K562 (cell line): Measurements from ENCODE around the gene TEX261. TPM values are rescaled to one million over a fixed set of nuclear protein-coding genes. Genes with fewer than 3 reads are reported as not detected.

Experiments
- ARID1B ChIP-seq: fragments of 450-650 bp; IDR thresholded peaks from 2 replicates; pipeline ENCODE4 v1.6.1; 2016; ENCODE audit warnings: antibody characterized with exemption, mild to moderate bottlenecking, inconsistent platforms
- CBFA2T2 ChIP-seq: fragments of 450-650 bp; conservative IDR thresholded peaks from 2 replicates; pipeline ENCODE4 v1.6.1; 2017; ENCODE audit warnings: mild to moderate bottlenecking
- CBFA2T3 ChIP-seq: fragments of 450-650 bp; IDR thresholded peaks from 2 replicates; pipeline ENCODE4 v1.6.1; 2017
- COPS2 ChIP-seq: fragments of 450-650 bp; conservative IDR thresholded peaks from 2 replicates; pipeline ENCODE4 v1.6.1; 2016; ENCODE audit warnings: mild to moderate bottlenecking, moderate library complexity
- CSDE1 ChIP-seq, 2 experiments: fragments of 450-650 bp; IDR thresholded peaks; 2 replicates each; pipeline ENCODE4 v1.6.1; 2016; ENCODE audit warnings: mild to moderate bottlenecking in 1 of 2
- FOSL1 ChIP-seq: fragments of 200-800 bp; sonication (Bioruptor generic); conservative IDR thresholded peaks from 2 replicates; pipeline ENCODE4 v1.6.1; 2016; ENCODE audit warnings: missing genetic modification characterization, missing compliant biosample characterization
- FOXP4 ChIP-seq: sonication (generic); formaldehyde crosslinking; IDR thresholded peaks from 2 replicates; pipeline ENCODE4 v1.8.0; 2022; ENCODE audit warnings: mild to moderate bottlenecking, missing genetic modification reagents, borderline replicate concordance
- GTF2F1 ChIP-seq: IDR thresholded peaks from 2 replicates; pipeline ENCODE4 v1.6.1; 2011; ENCODE audit warnings: low read depth, low read length, improper control_type of control experiment
- GTF3C2 ChIP-seq: IDR thresholded peaks from 3 replicates; pipeline ENCODE4 v1.6.1; 2011; ENCODE audit warnings: borderline replicate concordance, mild to moderate bottlenecking, moderate library complexity; ENCODE audit not compliant: insufficient read length; ENCODE audit errors: extremely low read depth
- JUND ChIP-seq, 2 experiments: IDR thresholded peaks; 2 replicates in 1 of 2; 3 replicates in 1 of 2; pipeline ENCODE4 v1.6.1; 2011; ENCODE audit warnings: borderline replicate concordance in 2 of 2, low read depth in 2 of 2, low read length in 2 of 2, improper control_type of control experiment in 1 of 2, missing biosample characterization in 1 of 2, missing genetic modification characterization in 1 of 2, missing genetic modification reagents in 1 of 2
- KDM5B ChIP-seq: fragments of 200-600 bp; sonication (generic); IDR thresholded peaks from 2 replicates; pipeline ENCODE4 v1.6.1; 2012; ENCODE audit warnings: low read depth, mild to moderate bottlenecking, moderate library complexity, low read length, control low read depth, inconsistent platforms; ENCODE audit not compliant: insufficient replicate concordance
- MAFG ChIP-seq: fragments of 450-650 bp; conservative IDR thresholded peaks from 2 replicates; pipeline ENCODE4 v1.6.1; 2016; ENCODE audit warnings: missing genetic modification characterization, missing compliant biosample characterization
- MCM3 ChIP-seq: fragments of 450-650 bp; IDR thresholded peaks from 2 replicates; pipeline ENCODE4 v1.6.1; 2016
- MYNN ChIP-seq, 2 experiments: sonication (generic); formaldehyde crosslinking in 1 of 2; IDR thresholded peaks; 2 replicates each; pipeline versions ENCODE4 v1.5.0 to v1.6.1; 2016 to 2020; ENCODE audit warnings: antibody characterized with exemption in 1 of 2, missing genetic modification reagents in 1 of 2
- NR4A1 ChIP-seq, 2 experiments: fragments of 250-450 bp in 1 of 2; fragments of 450-650 bp in 1 of 2; sonication (Bioruptor Pico) in 1 of 2; IDR thresholded peaks; 2 replicates each; pipeline versions ENCODE4 v1.4.0 to v1.6.1; 2016 to 2020; ENCODE audit warnings: mild to moderate bottlenecking in 2 of 2, missing compliant biosample characterization in 1 of 2, missing genetic modification characterization in 1 of 2, moderate library complexity in 1 of 2
- POLR2H ChIP-seq: IDR thresholded peaks from 2 replicates; pipeline ENCODE4 v1.6.1; 2016; ENCODE audit warnings: missing genetic modification characterization, low read depth, mild to moderate bottlenecking, control low read depth, missing compliant biosample characterization, moderate library complexity
- PRPF4 ChIP-seq: fragments of 200-400 bp; formaldehyde crosslinking; IDR thresholded peaks from one replicate; pipeline ENCODE4 v1.6.1; 2017; ENCODE audit warnings: low read length, low read depth, mild to moderate bottlenecking; ENCODE audit not compliant: insufficient read depth, poor library complexity, severe bottlenecking
- SRSF7 ChIP-seq: fragments of 200-400 bp; formaldehyde crosslinking; optimal IDR thresholded peaks from 2 replicates; pipeline ENCODE3; 2017; ENCODE audit warnings: mild to moderate bottlenecking, low read depth, low read length
- YY1 ChIP-seq, 3 experiments: IDR thresholded peaks; 2 replicates each; pipeline ENCODE4 v1.6.1; 2011; ENCODE audit warnings: low read length in 2 of 3, mild to moderate bottlenecking in 2 of 3, moderate library complexity in 2 of 3, borderline replicate concordance in 1 of 3, control low read depth in 1 of 3, low read depth in 1 of 3; ENCODE audit not compliant: insufficient read depth in 3 of 3, insufficient replicate concordance in 2 of 3, control insufficient read depth in 1 of 3, insufficient read length in 1 of 3; ENCODE audit errors: extremely low read depth in 1 of 3
- ZNF431 ChIP-seq: sonication (generic); formaldehyde crosslinking; IDR thresholded peaks from 2 replicates; pipeline ENCODE4 v1.8.0; 2022; ENCODE audit warnings: mild to moderate bottlenecking, missing genetic modification reagents
- ZNF57 ChIP-seq: fragments of 450-650 bp; formaldehyde crosslinking; IDR thresholded peaks from 2 replicates; pipeline ENCODE4 v1.4.0; 2020; ENCODE audit warnings: mild to moderate bottlenecking, moderate library complexity
- ZNF583 ChIP-seq: fragments of 250-450 bp; sonication (Bioruptor Pico); IDR thresholded peaks from 2 replicates; pipeline ENCODE4 v1.4.0; 2020
- polyA plus RNA-seq, 8 experiments: library from polyadenylated mRNA; depleted of rRNA in 4 of 8; stranded (reverse) in 5 of 8; unstranded in 3 of 8; fragments of >200 nt; fragmentation: Nextera tagmentation in 2 of 8; fragmentation: Illumina TruSeq in 1 of 8; extraction: Ambion mirVana in 2 of 8; extraction: Trizol in 1 of 8; gene quantifications; 2 replicates each; pipeline versions ENCODE4 v1.2.1 to v1.2.3, GENCODE V29; 2011 to 2014; ENCODE audit warnings: inconsistent platforms in 1 of 8, missing spikeins in 1 of 8
- total RNA-seq, 7 experiments: library from RNA; depleted of rRNA in 6 of 7; stranded (reverse); fragments of >200 nt in 6 of 7; fragmentation: Illumina TruSeq in 2 of 7; extraction: Trizol in 2 of 7; gene quantifications; 2 replicates each; pipeline versions ENCODE4 v1.2.1 to v1.2.3, GENCODE V29; 2011 to 2021; ENCODE audit warnings: low replicate concordance in 1 of 7

Gene TEX261
- total and polyA plus RNA-seq, 9 of the 15 experiments (the other 6 are each of a cell fraction or from before 2014, with no cell fraction given) = 11.9 to 110 (median 51.9) TPM

GRCh38 chr2:71005271-71006202 is 10.9 kb upstream of the TEX261 start (continued):
- no peak for TF ChIP-seq FOXP4 (CRISPR knock-in tag)
- TF ChIP-seq COPS2 = no peak
- no peak for TF ChIP-seq GTF3C2
- TF ChIP-seq POLR2H (tag) = no peak
- no peak for TF ChIP-seq ZNF583
- peak; percentile 81 for TF ChIP-seq FOSL1 (tag)
- no peak for TF ChIP-seq KDM5B
- no peak for TF ChIP-seq MCM3
- peak in 2 of 3 experiments; percentile 69 to 79 for TF ChIP-seq YY1 (IDR thresholded peaks at IDR 0.05; ENCODE audit: borderline replicate concordance in 1 of 3, control insufficient read depth in 1 of 3, extremely low read depth in 1 of 3, insufficient read depth in 3 of 3, insufficient read length in 1 of 3, insufficient replicate concordance in 2 of 3, low read depth in 1 of 3, low read length in 2 of 3)
- no peak for TF ChIP-seq MYNN (IDR thresholded peaks at IDR 0.05)
- no peak for TF ChIP-seq MYNN (CRISPR knock-in tag; IDR thresholded peaks at IDR 0.05)
- TF ChIP-seq PRPF4 = no peak
- peak; percentile 70 for TF ChIP-seq CBFA2T3
- no peak for TF ChIP-seq CSDE1 (IDR thresholded peaks at IDR 0.05)
- no peak for TF ChIP-seq MAFG (tag)
- TF ChIP-seq NR4A1 (CRISPR knock-in tag; IDR thresholded peaks at IDR 0.05) = no peak
- TF ChIP-seq NR4A1 (tag; IDR thresholded peaks at IDR 0.05) = no peak
- TF ChIP-seq SRSF7 = no peak
- peak; percentile 34; the same call in 1 of the 2 replicates for TF ChIP-seq JUND (IDR thresholded peaks at IDR 0.05; ENCODE audit: borderline replicate concordance, low read depth, low read length)
- TF ChIP-seq JUND (tag; IDR thresholded peaks at IDR 0.05; ENCODE audit: borderline replicate concordance, low read depth, low read length) = peak; percentile 51; the same call in 1 of the 3 replicates
- no peak for TF ChIP-seq ZNF57 (CRISPR knock-in tag)
- peak; percentile 67 for TF ChIP-seq ARID1B
- TF ChIP-seq CBFA2T2 = peak; percentile 39
- no peak for TF ChIP-seq ZNF431
- no peak for TF ChIP-seq GTF2F1
